AG04450 (cell line): ENCODE results near the gene WDPCP. TPM values are rescaled to one million over a fixed set of nuclear protein-coding genes. Genes with fewer than 3 reads are reported as not detected.
"Not testable (repeated sequence)": the region's sequence is repeated elsewhere in the genome, so short reads cannot be mapped to it uniquely, and the experiment has no call there.

Experiments used
- CTCF ChIA-PET: fragments of 300-600, 350-600 bp; formaldehyde crosslinking; extraction: SDS; loops from one replicate; lab custom pipeline; 2022; ENCODE audit warnings: antibody characterized with exemption, inconsistent platforms; lab: Charles Lee
- POLR2A ChIA-PET: fragments of 350-600 bp; formaldehyde crosslinking; extraction: SDS; loops from one replicate; lab custom pipeline; 2021; ENCODE audit warnings: antibody characterized with exemption, inconsistent platforms; lab: Yijun Ruan, JAX
- DNase-seq: peaks from one replicate; pipeline ENCODE4 v3.0.0-alpha.2; 2011; ENCODE audit warnings: low read depth, low spot score
- H3K27ac ChIP-seq: one replicate; pipeline ENCODE4 v1.5.1; 2012; ENCODE audit warnings: low read depth, low read length, control low read depth
- H3K27me3 ChIP-seq: one replicate; pipeline ENCODE4 v1.6.0; 2012; ENCODE audit warnings: low read length; ENCODE audit not compliant: control insufficient read depth, insufficient read depth
- H3K4me3 ChIP-seq: 2 replicates; pipeline ENCODE4 v1.5.1; 2011; ENCODE audit warnings: mild to moderate bottlenecking, low read depth, low read length, control low read depth
- H3K9me3 ChIP-seq: 2 replicates; pipeline ENCODE4 v1.5.1; 2012; ENCODE audit warnings: low read length; ENCODE audit not compliant: control insufficient read depth, insufficient read depth
- CTCF ChIP-seq: IDR thresholded peaks from 2 replicates; pipeline ENCODE4 v1.5.1; 2011; ENCODE audit warnings: low read depth, low read length, control low read depth, inconsistent platforms
- polyA plus RNA-seq: library from polyadenylated mRNA; depleted of rRNA; stranded (reverse); fragments of >200 nt; gene quantifications from 2 replicates; pipeline ENCODE4 v1.2.3, GENCODE V29; 2011

WDPCP gene
- polyA plus RNA-seq, 1 experiment = 4.7 TPM

GRCh38 chr2:63406641-63407040 lies 181.6 kb downstream of the WDPCP start:
- DNase-seq = no peak
- Histone ChIP-seq H3K4me3 (no peak overlapping the region), H3K27me3 (no peaks in the 10 kb centered on the region), H3K9me3 (no peaks in the 10 kb centered on the region), H3K27ac (no peak overlapping the region)
- CTCF ChIA-PET = no interaction called here
- POLR2A ChIA-PET = no interaction called here
- TF ChIP-seq CTCF = no peak

GRCh38 chr2:63403820-63404219 lies 184.5 kb downstream of the WDPCP start:
- CTCF ChIA-PET = no interaction called here
- Histone ChIP-seq H3K4me3 (no peak overlapping the region), H3K27me3 (no peaks in the 10 kb centered on the region), H3K9me3 (no peaks in the 10 kb centered on the region), H3K27ac (no peak overlapping the region)
- DNase-seq = no peak
- TF ChIP-seq CTCF = no peak
- POLR2A ChIA-PET = no interaction called here

GRCh38 chr2:63402889-63403288 lies 185.4 kb downstream of the WDPCP start:
- H3K4me3 ChIP-seq, H3K27me3 ChIP-seq, DNase-seq, POLR2A ChIA-PET, H3K27ac ChIP-seq, CTCF ChIA-PET, H3K9me3 ChIP-seq: not testable (repeated sequence)

GRCh38 chr2:63399156-63399555 lies 189.1 kb downstream of the WDPCP start:
- ChIA-PET POLR2A (no interaction called here), CTCF (interaction anchor here (2.2 kb wide), 1 partner anchor 25 kb away, joined by 10 read pairs; no protein-coding TSS in a partner anchor)
- no peak overlapping the region for H3K4me3 ChIP-seq
- DNase-seq = no peak
- no peaks in the 10 kb centered on the region for H3K27me3 ChIP-seq
- TF ChIP-seq CTCF = no peak
- H3K9me3 ChIP-seq = no peaks in the 10 kb centered on the region
- H3K27ac ChIP-seq = no peak overlapping the region

- CTCF ChIA-PET = no interaction called here
- POLR2A ChIA-PET = no interaction called here
- DNase-seq = no peak
- Histone ChIP-seq H3K27me3 (no peaks in the 10 kb centered on the region), H3K9me3 (no peaks in the 10 kb centered on the region), H3K4me3 (no peak overlapping the region), H3K27ac (no peak overlapping the region)
- TF ChIP-seq CTCF = no peak
Observed at GRCh38 chr2:63379451-63379850, 208.8 kb downstream of the WDPCP start.

GRCh38 chr2:63378589-63378988 lies 209.7 kb downstream of the WDPCP start:
- no peak for DNase-seq
- CTCF ChIA-PET = no interaction called here
- POLR2A ChIA-PET = no interaction called here

More at GRCh38 chr2:63378589-63378988, 209.7 kb downstream of the WDPCP start:
- H3K27me3 ChIP-seq = no peaks in the 10 kb centered on the region
- H3K27ac ChIP-seq = no peak overlapping the region
- no peak overlapping the region for H3K4me3 ChIP-seq
- no peaks in the 10 kb centered on the region for H3K9me3 ChIP-seq
- TF ChIP-seq CTCF = no peak
